Measurements from ENCODE around the gene RFC2. TPM values are rescaled to one million over a fixed set of nuclear protein-coding genes. Genes with fewer than 3 reads are reported as not detected.

Gene RFC2
- total RNA-seq, 4 donors from 2014 or later: 7.5 to 18.7 (median 14.9) TPM

DNA sequence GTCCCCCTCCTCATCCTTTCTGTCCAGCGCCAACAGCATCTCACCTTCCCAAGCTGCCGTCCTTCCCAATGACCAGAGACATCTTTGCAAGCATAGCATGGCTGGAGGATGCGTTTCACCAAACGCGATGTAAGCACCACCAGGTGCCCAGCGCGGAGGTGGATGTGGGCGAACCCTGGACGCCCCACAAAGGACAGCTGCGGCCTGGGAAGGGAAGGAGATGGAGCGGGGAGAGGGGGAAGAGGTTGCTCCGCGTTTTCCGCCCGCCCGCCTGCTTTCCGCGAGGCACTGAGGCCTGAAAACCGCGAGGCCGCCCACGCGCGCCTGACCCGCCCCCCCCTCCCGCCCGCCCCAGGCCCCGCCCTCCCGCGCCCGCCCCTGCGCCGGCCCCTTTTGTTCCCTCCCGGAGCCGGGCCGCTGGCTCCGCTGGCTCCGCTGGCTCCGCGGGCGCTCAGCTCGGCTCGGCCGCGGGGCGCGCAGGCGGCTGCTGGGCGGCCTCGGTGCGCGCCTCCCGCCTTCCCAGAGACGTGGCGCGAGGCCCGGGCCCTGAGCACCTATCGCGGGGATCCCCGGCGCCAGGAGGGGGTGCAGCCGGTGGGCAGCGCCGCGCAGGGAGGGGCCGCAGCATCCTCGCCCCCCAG lies 34.9 kb upstream of the RFC2 start, which contains the start of gene CLIP2:
Gene CLIP2 (plus strand): TSS at position 390 of the 641 bp plus-strand sequence. CDS start 28,140 bp downstream, outside the sequence.
- DNase-seq (ENCODE audit: extremely low spot score): peak; percentile 96
- Histone ChIP-seq H3K4me3 (peak within 1 kb of the TSS; percentile 88 to 95 (median 93)), H3K36me3 (no peaks in the 10 kb centered on the region), H3K27me3 (no peaks in the 10 kb centered on the region), H3K9me3 (no peaks in the 10 kb centered on the region), H3K27ac (replicated peaks in 1 of 4) (peak within 1 kb of the TSS; percentile 81 to 85 (median 84)), H3K4me1 (peaks cover 24 to 48% (median 41%) of the 10 kb centered on the region in 4 donors)
- TF ChIP-seq POLR2A (IDR thresholded peaks at IDR 0.05; ENCODE audit: low read depth) (no peak), POLR2AphosphoS5 (IDR thresholded peaks at IDR 0.05) (no peak), EP300 (IDR thresholded peaks at IDR 0.05) (no peak)
- TF ChIP-seq, protein P1, sequence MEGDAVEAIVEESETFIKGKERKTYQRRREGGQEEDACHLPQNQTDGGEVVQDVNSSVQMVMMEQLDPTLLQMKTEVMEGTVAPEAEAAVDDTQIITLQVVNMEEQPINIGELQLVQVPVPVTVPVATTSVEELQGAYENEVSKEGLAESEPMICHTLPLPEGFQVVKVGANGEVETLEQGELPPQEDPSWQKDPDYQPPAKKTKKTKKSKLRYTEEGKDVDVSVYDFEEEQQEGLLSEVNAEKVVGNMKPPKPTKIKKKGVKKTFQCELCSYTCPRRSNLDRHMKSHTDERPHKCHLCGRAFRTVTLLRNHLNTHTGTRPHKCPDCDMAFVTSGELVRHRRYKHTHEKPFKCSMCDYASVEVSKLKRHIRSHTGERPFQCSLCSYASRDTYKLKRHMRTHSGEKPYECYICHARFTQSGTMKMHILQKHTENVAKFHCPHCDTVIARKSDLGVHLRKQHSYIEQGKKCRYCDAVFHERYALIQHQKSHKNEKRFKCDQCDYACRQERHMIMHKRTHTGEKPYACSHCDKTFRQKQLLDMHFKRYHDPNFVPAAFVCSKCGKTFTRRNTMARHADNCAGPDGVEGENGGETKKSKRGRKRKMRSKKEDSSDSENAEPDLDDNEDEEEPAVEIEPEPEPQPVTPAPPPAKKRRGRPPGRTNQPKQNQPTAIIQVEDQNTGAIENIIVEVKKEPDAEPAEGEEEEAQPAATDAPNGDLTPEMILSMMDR (IDR thresholded peaks at IDR 0.05): peak in 2 of 3 experiments; percentile 7 to 13
- 2% methylated on average over 25 of the region's 67 CpGs for WGBS
- intact Hi-C loops (cut with DNase I): no loop called here

DNA sequence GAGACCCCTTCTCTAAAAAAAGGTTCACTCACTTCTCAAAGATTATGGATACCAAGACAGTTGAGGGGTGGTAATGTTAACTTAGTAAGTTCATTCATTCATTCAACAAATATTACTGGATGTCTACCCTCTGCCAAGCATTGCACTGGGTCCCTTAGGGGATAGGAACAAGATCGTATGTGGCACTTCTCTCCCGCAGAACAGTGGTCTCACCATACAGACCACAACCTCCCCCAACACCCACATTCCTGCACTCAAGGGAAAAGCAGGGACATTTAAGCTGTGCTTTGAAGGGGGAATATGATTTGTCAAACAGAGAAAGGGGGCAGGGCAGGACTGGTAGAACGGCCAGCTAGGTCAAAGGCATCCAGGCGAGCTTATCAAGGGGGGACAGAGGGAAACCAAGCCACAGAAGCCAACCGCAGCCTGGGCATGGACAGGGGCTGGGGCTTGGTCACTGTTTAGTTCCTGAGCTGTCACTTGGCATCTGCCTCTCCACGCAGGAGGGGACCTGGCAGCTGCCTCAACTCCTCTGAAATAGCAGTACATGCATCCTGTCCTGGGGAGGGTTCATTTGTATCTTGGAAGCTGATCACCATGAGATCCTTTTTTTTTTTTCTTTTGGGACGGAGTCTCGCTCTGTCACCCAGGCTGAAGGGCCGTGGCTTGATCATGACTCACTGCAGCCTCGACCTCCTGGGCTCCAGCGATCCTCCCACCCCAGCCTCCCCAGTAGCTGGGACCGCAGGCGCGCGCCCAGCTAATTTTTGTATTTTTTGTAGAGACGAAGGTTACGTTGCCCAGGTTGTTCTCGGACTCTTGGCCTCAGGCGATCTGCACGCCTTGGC lies 34.1 kb upstream of the RFC2 start:
- WGBS: 51% methylated on average over 20 of the region's 20 CpGs
- no peak for TF ChIP-seq POLR2AphosphoS5 (IDR thresholded peaks at IDR 0.05)
- TF ChIP-seq, protein P1 (IDR thresholded peaks at IDR 0.05): no peak
- TF ChIP-seq POLR2A (IDR thresholded peaks at IDR 0.05; ENCODE audit: low read depth): no peak
- TF ChIP-seq EP300 (IDR thresholded peaks at IDR 0.05): no peak
- peaks cover 19 to 39% (median 35%) of the 10 kb centered on the region in 4 donors for H3K4me1 ChIP-seq
- H3K36me3 ChIP-seq: no peaks in the 10 kb centered on the region
- peak overlapping the region in 3 of 4 donors; percentile 83 to 85 (median 84) for H3K27ac ChIP-seq (replicated peaks in 1 of 4)
- peak overlapping the region; percentile 88 to 95 (median 93) for H3K4me3 ChIP-seq
- no peaks in the 10 kb centered on the region for H3K27me3 ChIP-seq
- H3K9me3 ChIP-seq: no peaks in the 10 kb centered on the region
- intact Hi-C loops (cut with DNase I): no loop called here
- no peak for DNase-seq (ENCODE audit: extremely low spot score)

DNA sequence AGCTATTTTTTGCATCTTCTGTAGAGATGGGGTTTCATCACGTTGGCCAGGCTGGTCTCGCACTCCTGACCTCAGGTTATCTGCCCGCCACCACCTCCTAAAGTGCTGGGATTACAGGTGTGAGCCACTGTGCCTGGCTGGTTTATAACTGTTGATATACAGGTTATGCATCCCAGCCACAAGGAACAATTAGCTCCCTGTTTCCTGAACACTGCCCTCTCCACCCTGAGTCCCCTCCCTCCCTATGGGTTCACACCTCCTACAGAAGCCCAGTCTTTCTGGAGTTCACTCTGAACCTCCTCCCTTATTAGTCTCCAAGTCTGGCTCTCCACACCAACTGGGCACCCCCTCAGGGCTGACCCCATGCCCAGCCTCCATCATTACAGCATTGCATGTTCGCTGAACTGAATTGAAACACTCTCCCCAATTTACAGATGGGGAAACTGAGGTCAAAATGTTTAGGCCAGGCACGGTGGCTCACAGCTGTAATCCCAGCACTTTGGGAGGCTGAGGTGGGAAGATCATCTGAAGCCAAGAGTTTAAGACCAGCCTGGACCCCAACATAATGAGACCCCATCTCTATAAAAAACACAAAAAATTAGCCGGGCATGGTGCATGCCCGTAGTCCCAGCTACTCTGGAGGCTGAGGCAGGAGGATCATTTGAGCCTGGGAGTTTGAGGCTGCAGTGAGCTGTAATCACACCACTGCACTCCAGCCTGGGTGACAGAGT lies 33.3 kb upstream of the RFC2 start:
- Histone ChIP-seq H3K27me3 (no peaks in the 10 kb centered on the region), H3K27ac (replicated peaks in 1 of 4) (no peak overlapping the region), H3K9me3 (no peaks in the 10 kb centered on the region), H3K36me3 (no peaks in the 10 kb centered on the region), H3K4me3 (no peak overlapping the region), H3K4me1 (peaks cover 19 to 35% (median 33%) of the 10 kb centered on the region in 4 donors)
- TF ChIP-seq, protein P1 (IDR thresholded peaks at IDR 0.05): no peak
- TF ChIP-seq POLR2AphosphoS5 (IDR thresholded peaks at IDR 0.05) (no peak), POLR2A (IDR thresholded peaks at IDR 0.05; ENCODE audit: low read depth) (no peak), EP300 (IDR thresholded peaks at IDR 0.05) (no peak)
- intact Hi-C loops (cut with DNase I): no loop called here
- 75% methylated on average over 6 of the region's 7 CpGs for WGBS
- DNase-seq (ENCODE audit: extremely low spot score): no peak

DNA sequence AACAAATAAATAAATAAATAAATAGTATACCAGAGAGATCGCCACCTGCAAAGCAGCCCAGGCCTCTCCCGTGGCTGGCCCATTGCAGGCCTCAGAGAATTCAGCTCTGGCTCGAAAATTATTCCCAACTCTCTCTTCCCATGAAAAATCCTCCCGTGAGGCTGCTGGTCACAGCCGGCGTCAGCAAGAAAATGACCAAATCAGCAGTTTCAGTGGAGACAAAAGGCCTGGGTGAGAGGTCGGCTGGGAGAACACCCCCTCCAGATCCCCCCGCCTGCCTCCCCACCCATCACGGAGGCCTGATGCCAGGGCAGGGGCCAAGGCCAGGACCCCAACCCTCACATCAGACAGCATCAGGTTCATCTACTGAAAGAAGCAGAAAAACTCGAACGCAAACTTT lies 31.9 kb upstream of the RFC2 start:
- no peak overlapping the region for H3K27ac ChIP-seq (replicated peaks in 1 of 4)
- H3K9me3 ChIP-seq: no peaks in the 10 kb centered on the region

More for the DNA sequence above, 31.9 kb upstream of the RFC2 start:
- no peak for DNase-seq (ENCODE audit: extremely low spot score)
- 80% methylated on average over 11 of the region's 11 CpGs for WGBS
- no peaks in the 10 kb centered on the region for H3K36me3 ChIP-seq
- TF ChIP-seq POLR2AphosphoS5 (IDR thresholded peaks at IDR 0.05) (no peak), POLR2A (IDR thresholded peaks at IDR 0.05; ENCODE audit: low read depth) (no peak), EP300 (IDR thresholded peaks at IDR 0.05) (no peak)
- TF ChIP-seq, protein P1 (IDR thresholded peaks at IDR 0.05): no peak
- intact Hi-C loops (cut with DNase I): no loop called here
- H3K4me3 ChIP-seq: no peak overlapping the region
- no peaks in the 10 kb centered on the region for H3K27me3 ChIP-seq
- peaks cover 19 to 31% (median 27%) of the 10 kb centered on the region in 4 donors for H3K4me1 ChIP-seq
